ENCODE results near the gene CHSY1. TPM values are rescaled to one million over a fixed set of nuclear protein-coding genes. Genes with fewer than 3 reads are reported as not detected.

CHSY1 gene
- polyA plus RNA-seq, 1 donor = 27.9 TPM

DNA sequence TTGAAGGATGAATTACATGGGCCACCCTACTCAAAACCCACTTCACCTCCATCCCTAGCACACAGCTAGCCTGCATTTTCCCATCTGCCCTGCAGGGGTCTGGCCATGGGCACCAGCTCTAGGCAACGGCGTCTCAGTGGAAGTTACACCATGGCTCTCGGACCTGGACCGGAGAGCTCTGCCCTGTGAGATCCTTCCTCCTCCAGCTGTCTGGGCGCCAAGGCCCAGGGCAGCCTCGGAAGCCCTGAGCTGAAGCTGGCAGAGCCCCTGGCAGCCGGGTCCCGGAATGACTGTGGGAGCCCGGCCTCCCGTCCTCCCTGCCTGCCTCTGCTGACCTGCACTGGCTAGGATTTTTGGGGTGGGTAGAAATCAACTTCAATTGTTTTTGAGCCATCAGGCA, 98.9 kb downstream of the CHSY1 start:
- DNase-seq (ENCODE audit: low read depth) = no peak

- no peak for DNase-seq (ENCODE audit: low read depth)
Observed at GRCh38 chr15:101151288-101151687, 100.6 kb downstream of the CHSY1 start.

DNA sequence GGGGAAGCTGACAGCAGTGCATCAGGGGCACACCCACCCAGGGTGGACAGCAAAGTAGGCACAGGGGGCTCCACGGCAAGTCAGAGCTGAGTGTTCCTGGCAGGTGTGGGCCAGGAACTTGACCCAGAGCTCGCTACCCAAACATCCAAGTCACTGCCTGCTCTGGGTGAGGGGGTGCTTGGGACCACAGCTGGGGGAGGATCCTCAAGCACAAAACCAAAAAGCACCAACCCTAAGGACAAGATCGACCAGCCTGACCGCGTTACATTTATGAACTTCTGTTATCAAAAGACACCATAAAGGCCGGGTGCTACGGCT, 101.2 kb downstream of the CHSY1 start:
- DNase-seq (ENCODE audit: low read depth) = no peak

- no peak for DNase-seq (ENCODE audit: low read depth)
Observed at GRCh38 chr15:101149864-101150722, 101.8 kb downstream of the CHSY1 start.

GRCh38 chr15:101148881-101149664, 102.8 kb downstream of the CHSY1 start:
- no peak for DNase-seq (ENCODE audit: low read depth)

- DNase-seq (ENCODE audit: low read depth) = no peak
Observed at GRCh38 chr15:101148166-101148880, 103.5 kb downstream of the CHSY1 start.

DNA sequence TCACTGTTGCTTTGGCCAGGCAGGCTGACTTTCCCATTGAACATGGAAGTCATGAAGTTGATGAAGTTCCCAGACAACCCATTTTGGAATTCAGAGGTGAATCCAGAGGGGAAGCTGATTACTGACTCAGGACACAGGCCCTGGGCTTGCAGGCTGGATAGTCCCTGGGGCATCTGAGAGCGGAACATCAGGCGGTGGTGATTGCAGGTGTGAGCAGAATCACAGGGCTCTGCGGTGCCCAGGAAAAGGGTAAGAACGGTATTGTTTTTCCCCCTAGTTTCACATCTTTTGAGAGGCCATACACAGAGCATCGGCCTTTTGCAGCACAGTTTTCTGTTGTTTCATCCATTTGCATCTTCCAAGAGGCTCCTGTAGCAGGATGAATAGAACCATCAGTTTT, 104.7 kb downstream of the CHSY1 start:
- no peak for DNase-seq (ENCODE audit: low read depth)

DNA sequence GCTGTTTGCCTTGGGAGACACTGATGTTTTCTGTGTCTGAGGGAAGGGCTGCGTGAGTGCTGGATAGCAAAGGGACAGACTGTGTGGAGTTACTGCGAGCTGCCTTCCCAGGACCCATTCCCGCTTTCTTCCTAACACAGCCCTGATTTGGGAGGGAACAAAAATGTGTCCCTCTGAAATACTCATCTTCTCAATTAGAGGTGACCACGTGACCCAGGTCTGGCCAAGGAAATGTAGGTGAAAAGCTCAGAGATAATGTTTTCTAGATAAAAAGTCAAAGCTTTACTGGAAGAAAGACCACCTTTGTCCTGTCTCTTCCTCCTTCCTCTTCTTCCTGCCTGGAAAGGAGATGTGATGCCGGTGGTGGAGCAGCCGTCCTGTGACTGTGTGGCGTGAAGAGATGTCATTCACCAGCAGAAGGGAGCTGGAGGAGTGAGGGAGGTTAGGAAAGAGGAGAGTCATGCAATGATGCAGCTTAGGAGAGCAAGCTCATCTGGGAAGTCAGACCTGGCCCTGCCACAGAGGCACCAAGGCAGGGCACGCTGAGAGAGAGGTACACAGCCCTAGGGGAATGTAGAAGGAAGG, 105.6 kb downstream of the CHSY1 start:
- DNase-seq (ENCODE audit: low read depth) = no peak

DNA sequence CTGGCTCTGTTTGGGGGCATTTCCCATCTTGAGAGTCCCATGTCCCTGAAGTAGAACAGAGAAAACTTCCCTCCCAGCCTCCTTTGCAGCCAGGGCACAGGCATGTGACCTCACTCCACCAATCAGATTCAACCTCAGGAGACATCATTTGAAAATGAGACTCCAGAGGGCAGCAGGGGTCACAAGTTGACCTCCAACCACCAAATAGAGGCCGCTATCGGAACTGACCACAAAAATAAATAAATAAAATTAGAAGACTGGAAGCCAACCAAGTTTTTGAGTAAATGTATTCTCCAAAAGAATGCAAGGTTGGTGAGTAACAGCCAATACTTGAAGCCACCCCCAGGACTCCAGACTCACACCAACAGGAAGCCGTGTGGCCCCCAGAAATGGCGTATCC, 106.5 kb downstream of the CHSY1 start:
- DNase-seq (ENCODE audit: low read depth) = no peak

GRCh38 chr15:101143321-101143720, 108.5 kb downstream of the CHSY1 start:
- no peak for DNase-seq (ENCODE audit: low read depth)

DNA sequence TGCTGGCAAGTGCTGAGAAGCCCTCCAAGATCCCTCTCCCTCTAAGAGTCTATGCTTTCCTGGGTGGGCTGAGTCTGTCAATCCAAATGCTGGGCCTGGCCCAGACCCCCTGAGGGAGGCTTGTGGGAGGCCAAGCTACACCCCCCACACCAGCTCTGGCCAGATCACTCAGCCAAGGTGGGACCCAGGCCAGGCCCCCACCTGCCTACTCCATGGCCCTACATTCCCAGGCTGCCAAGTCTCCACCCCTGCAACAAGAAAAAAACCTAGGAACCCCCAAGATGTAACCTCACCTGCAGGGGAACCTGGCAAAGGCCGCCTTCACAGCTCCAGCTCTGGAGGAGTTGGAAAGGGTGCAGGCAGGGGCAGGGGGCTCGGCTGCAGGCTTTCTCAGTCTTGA, 109.1 kb downstream of the CHSY1 start:
- DNase-seq (ENCODE audit: low read depth) = no peak

DNA sequence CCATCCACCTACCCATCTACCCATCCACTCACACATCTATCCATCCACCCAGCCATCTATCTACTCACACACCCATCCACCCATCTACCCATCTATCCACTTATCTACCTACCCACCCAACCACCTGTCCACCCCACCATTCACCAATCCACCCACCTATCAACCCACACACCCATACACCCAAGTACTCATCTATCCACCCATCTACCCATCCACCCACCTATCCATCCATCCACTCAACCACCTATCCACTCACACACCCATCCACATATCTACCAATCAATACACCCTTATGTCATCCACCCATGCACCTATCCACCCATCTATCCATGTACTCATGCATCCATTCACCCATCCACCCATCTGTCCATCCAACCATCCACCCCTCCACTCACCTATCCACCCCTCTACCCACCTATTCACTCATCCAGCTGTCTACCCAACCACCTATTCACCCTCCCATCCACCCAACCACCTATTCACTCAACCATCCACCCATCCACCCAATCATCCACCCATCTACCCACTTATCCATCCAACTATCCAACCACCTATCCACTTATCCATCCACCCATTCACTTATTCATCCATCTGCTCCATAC, 109.8 kb downstream of the CHSY1 start:
- DNase-seq (ENCODE audit: low read depth) = no peak

GRCh38 chr15:101140697-101141065, 111.2 kb downstream of the CHSY1 start:
- no peak for DNase-seq (ENCODE audit: low read depth)

- DNase-seq (ENCODE audit: low read depth) = no peak
Observed at GRCh38 chr15:101139986-101140696, 111.7 kb downstream of the CHSY1 start.

DNA sequence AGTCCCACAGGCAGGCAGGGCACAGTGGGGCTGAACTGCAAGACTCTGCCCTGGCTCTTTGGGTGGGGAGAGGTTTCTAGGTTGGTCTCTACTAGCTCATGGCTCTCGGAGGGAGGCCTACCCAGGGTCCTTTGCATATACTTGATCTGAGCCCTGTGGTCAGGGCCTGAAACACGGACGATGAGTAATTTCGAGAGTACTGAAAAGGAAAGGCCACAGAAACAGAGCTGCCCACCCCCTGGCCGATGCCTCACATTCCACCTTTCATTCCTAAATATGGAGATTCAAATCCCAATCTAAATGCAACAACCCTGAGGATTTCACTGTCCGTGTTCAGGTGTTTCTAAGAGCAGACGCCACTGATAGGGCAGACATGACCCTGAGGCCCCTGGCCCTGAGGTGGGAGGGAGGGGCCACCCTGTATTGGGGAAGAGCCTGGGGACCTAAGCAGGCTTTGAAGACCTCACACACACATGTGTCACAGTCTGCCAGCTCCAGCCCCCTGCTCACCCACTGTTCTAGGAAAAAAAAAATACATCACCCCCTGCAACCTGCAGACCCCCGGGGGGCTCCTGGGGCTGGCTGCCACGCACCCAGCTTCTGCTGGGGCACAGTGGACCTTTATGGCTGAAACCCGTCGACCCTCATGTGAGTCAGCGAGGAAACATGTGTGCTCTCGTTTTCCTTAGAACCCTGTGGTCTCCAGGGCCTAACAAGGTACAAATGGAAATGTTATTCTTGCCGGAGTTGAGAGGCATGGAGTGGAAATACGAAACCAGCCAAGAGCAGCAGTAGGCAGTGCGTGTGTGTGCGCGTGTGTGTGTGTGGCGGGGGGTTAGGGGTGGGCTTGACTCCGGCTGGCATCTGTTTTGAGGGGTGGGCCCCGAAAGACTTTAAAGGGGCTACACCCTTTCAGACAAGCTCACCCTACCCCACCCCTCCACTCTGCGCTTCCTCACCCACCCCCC, 112.7 kb downstream of the CHSY1 start:
- DNase-seq (ENCODE audit: low read depth) = no peak

DNA sequence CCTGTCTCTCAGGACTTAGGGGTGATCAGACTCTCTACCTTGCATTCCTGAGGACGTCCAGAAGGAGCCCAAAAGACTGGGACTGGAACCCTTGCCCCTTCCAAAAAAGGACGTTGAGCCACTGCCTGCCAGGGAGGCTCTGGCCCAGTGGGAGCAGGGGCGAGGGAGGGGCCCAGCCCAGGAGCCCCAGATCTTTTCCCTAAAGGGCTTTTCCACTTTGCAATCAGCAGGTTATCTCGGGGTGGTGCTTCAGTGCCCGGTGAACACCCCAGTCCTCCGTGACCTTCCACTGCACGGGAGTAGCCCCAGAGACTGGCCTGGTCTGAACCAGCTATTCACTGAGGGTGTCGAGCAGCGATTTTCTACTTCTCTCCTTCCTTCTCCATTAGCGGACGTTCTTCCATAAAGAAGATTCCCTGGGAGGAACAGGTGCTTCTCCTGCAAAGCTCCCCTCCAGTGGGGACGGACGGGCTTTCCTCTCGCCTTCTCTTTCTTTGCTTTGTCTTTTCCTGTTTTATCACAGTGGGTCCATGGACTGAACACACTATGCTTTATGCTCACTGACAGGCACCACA, 113.7 kb downstream of the CHSY1 start:
- DNase-seq (ENCODE audit: low read depth) = no peak

- DNase-seq (ENCODE audit: low read depth) = no peak
Observed at GRCh38 chr15:101137312-101137940, 114.4 kb downstream of the CHSY1 start.

DNA sequence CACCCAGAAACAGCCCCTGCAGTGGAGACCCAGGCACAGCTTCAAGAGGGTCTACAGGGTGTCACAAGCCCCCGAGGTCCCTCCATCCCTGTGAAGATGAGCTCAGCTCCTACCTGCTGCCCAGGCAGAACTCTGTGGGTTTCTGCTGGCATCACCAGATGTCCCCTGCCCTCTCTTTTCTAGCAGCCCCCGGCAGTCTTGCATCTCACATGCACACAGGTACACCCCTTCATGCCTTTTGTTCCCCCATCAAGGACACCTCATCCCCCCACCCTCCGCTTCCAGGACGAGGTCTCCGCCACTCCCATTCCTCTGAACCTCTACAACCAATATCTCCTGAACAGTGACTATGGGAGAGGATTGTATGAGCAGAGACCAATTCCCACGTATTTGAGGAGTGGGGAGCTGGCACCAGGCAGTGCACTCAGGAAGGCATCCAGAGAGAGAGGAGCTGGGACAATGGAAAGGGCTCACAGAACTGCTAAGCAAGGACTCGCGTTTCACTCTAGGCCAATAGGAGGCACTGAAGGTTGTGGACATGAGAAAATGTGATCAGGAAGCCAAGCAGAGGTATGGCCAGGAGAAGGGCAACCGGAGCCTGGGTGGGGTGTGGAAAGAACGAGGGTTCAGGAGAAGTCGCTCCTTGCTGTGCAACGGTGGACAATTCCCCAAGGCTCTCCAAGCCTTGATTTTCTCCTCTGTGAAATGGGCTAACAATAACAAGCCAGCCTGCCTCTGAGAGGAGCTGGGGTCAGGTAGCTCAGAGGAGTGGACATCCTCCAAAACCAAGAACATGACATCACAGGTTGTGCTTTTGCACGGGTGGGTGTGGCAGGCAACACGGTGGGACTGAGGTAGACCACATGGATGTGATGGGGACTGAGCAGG, 115.2 kb downstream of the CHSY1 start:
- no peak for DNase-seq (ENCODE audit: low read depth)

Data from forelimb muscle (tissue), 1 donor.